HCT116 (cell line): ENCODE results near the gene UMOD. TPM values are rescaled to one million over a fixed set of nuclear protein-coding genes. Genes with fewer than 3 reads are reported as not detected.

Source experiments
- ATAC-seq: fragments of 200-7000 bp; cut with Tn5 transposase; 2 replicates; pipeline ENCODE4 v1.9.1; 2020; ENCODE audit warnings: mild to moderate bottlenecking, moderate library complexity
- BruUV-seq: library from RNA; stranded (reverse); fragments of 400-500 nt; replicated peaks from 2 replicates; lab custom pipeline; 2021; lab: Mats Ljungman, UMichigan
- CTCF ChIA-PET: fragments of 300-600 bp; sonication (Branson Sonifier 250); formaldehyde crosslinking; loops from one replicate; lab custom pipeline; 2021; ENCODE audit warnings: antibody characterized with exemption; lab: Charles Lee
- POLR2A ChIA-PET: fragments of 300-600, 350-600 bp; sonication (Branson Sonifier 250); formaldehyde crosslinking; loops from one replicate; lab custom pipeline; 2021; ENCODE audit warnings: antibody characterized with exemption; lab: Charles Lee
- RAD21 ChIA-PET, 2 experiments: fragments of 300-600 bp; sonication (Branson Sonifier 250); formaldehyde crosslinking; loops; one replicate each; lab custom pipeline; 2023; ENCODE audit warnings: low total read pairs in 2 of 2; ENCODE audit not compliant: uncharacterized antibody in 2 of 2, unreplicated experiment in 2 of 2, low non-redundant PET in 1 of 2; lab: Charles Lee
- DNase-seq: peaks from one replicate; pipeline ENCODE4 v3.0.0-alpha.2; 2010; ENCODE audit warnings: low read depth, low spot score
- H2AFZ ChIP-seq: fragments of 200-600 bp; shearing (Covaris generic), sonication (generic); 2 replicates; pipeline ENCODE4 v1.6.1; 2017; ENCODE audit warnings: low read depth, mixed run types, mixed read lengths, antibody characterized with exemption, low read length; ENCODE audit not compliant: poor library complexity, severe bottlenecking
- H3K27ac ChIP-seq: 2 replicates; pipeline ENCODE4 v1.5.1; 2012; ENCODE audit warnings: low read depth, low read length
- H3K27me3 ChIP-seq: fragments of 200-600 bp; sonication (generic); 2 replicates; pipeline ENCODE4 v1.6.1; 2016; ENCODE audit warnings: mixed run types, low read length, mixed read lengths; ENCODE audit not compliant: insufficient read depth
- H3K36me3 ChIP-seq, 2 experiments: fragments of 200-500 bp in 1 of 2; fragments of 200-600 bp in 1 of 2; sonication (Bioruptor generic) in 1 of 2; sonication (generic) in 1 of 2; 2 replicates each; pipeline versions ENCODE4 v1.5.1 to v1.6.1; 2014 to 2016; ENCODE audit warnings: low read length in 2 of 2, inconsistent platforms in 1 of 2, mixed read lengths in 1 of 2, mixed run types in 1 of 2; ENCODE audit not compliant: insufficient read depth in 2 of 2, control insufficient read depth in 1 of 2
- H3K4me1 ChIP-seq, 2 experiments: fragments of 200-600 bp in 1 of 2; sonication (generic) in 1 of 2; 2 replicates each; pipeline versions ENCODE4 v1.5.1 to v1.6.1; 2012 to 2017; ENCODE audit warnings: low read length in 2 of 2, inconsistent platforms in 1 of 2, mild to moderate bottlenecking in 1 of 2, mixed read lengths in 1 of 2, mixed run types in 1 of 2, moderate library complexity in 1 of 2; ENCODE audit not compliant: insufficient read depth in 2 of 2, control insufficient read depth in 1 of 2
- H3K4me2 ChIP-seq: fragments of 200-600 bp; sonication (generic); 2 replicates; pipeline ENCODE4 v1.6.1; 2017; ENCODE audit warnings: mixed run types, low read length, mixed read lengths
- H3K4me3 ChIP-seq, 2 experiments: fragments of 200-600 bp in 1 of 2; sonication (generic) in 1 of 2; replicated peaks in 1 of 2; 2 replicates each; pipeline ENCODE4 v1.5.1; 2011 to 2016; ENCODE audit warnings: low read length in 2 of 2, control low read depth in 1 of 2, low read depth in 1 of 2, mild to moderate bottlenecking in 1 of 2, mixed read lengths in 1 of 2, mixed run types in 1 of 2
- H3K79me2 ChIP-seq: fragments of 200-600 bp; sonication (generic); 2 replicates; pipeline ENCODE4 v1.6.1; 2017; ENCODE audit warnings: mild to moderate bottlenecking, mixed run types, low read length, moderate library complexity, mixed read lengths; ENCODE audit not compliant: insufficient read depth
- H3K9ac ChIP-seq: fragments of 200-600 bp; sonication (generic); 2 replicates; pipeline ENCODE4 v1.6.1; 2016; ENCODE audit warnings: low read length, mixed read lengths
- H3K9me2 ChIP-seq: fragments of 200-600 bp; sonication (generic), shearing (Covaris generic); 2 replicates; pipeline ENCODE4 v1.6.1; 2017; ENCODE audit warnings: mixed run types, mild to moderate bottlenecking, moderate library complexity; ENCODE audit not compliant: insufficient read depth
- H3K9me3 ChIP-seq, 2 experiments: fragments of 200-500 bp in 1 of 2; fragments of 200-600 bp in 1 of 2; sonication (Bioruptor generic) in 1 of 2; sonication (generic) in 1 of 2; 2 replicates each; pipeline ENCODE4 v1.6.1; 2014 to 2017; ENCODE audit warnings: low read length in 2 of 2, mixed read lengths in 2 of 2, inconsistent platforms in 1 of 2, low read depth in 1 of 2, mild to moderate bottlenecking in 1 of 2, mixed run types in 1 of 2, moderate library complexity in 1 of 2; ENCODE audit not compliant: control insufficient read depth in 1 of 2, insufficient read depth in 1 of 2
- H4K20me1 ChIP-seq: fragments of 200-600 bp; sonication (generic), shearing (Covaris generic); 2 replicates; pipeline ENCODE4 v1.6.1; 2017; ENCODE audit warnings: mixed run types, mild to moderate bottlenecking, moderate library complexity; ENCODE audit not compliant: insufficient read depth
- ATF3 ChIP-seq: IDR thresholded peaks from 2 replicates; pipeline ENCODE4 v1.6.1; 2012
- CEBPB ChIP-seq: IDR thresholded peaks from 2 replicates; pipeline ENCODE4 v1.6.1; 2012; ENCODE audit warnings: low read depth
- EZH2 ChIP-seq: fragments of 200-600 bp; sonication (generic); IDR thresholded peaks from 2 replicates; pipeline ENCODE4 v1.6.1; 2017; ENCODE audit warnings: antibody characterized with exemption, mixed run types
- EZH2phosphoT487 ChIP-seq: fragments of 200-600 bp; IDR thresholded peaks from 2 replicates; pipeline ENCODE4 v1.6.1; 2018; ENCODE audit warnings: antibody characterized with exemption, borderline replicate concordance
- FOSL1 ChIP-seq: IDR thresholded peaks from 2 replicates; pipeline ENCODE4 v1.6.1; 2012; ENCODE audit warnings: low read depth
- JUND ChIP-seq: IDR thresholded peaks from 2 replicates; pipeline ENCODE4 v1.6.1; 2012
- POLR2A ChIP-seq: IDR thresholded peaks from 2 replicates; pipeline ENCODE4 v1.7.0; 2011; ENCODE audit warnings: borderline replicate concordance; ENCODE audit not compliant: insufficient read depth, insufficient read length; ENCODE audit errors: extremely low read depth
- RAD21 ChIP-seq: IDR thresholded peaks from 2 replicates; pipeline ENCODE4 v1.6.1; 2012; ENCODE audit warnings: low read depth, mild to moderate bottlenecking
- REST ChIP-seq: IDR thresholded peaks from 2 replicates; pipeline ENCODE4 v1.6.1; 2012; ENCODE audit warnings: low read depth
- SIN3A ChIP-seq: IDR thresholded peaks from 2 replicates; pipeline ENCODE4 v1.6.1; 2012; ENCODE audit warnings: low read depth
- SP1 ChIP-seq: IDR thresholded peaks from 2 replicates; pipeline ENCODE4 v1.6.1; 2012; ENCODE audit warnings: low read depth
- SRF ChIP-seq: IDR thresholded peaks from 2 replicates; pipeline ENCODE4 v1.6.1; 2012; ENCODE audit warnings: low read depth
- TCF7L2 ChIP-seq: IDR thresholded peaks from 2 replicates; pipeline ENCODE4 v1.7.0; 2011; ENCODE audit warnings: borderline replicate concordance, inconsistent platforms; ENCODE audit not compliant: insufficient read depth, insufficient read length; ENCODE audit errors: extremely low read depth
- YY1 ChIP-seq: IDR thresholded peaks from 2 replicates; pipeline ENCODE4 v1.6.1; 2011; ENCODE audit warnings: low read length, low read depth, moderate library complexity, mild to moderate bottlenecking; ENCODE audit not compliant: insufficient replicate concordance; ENCODE audit errors: extremely low read depth
- ZNF274 ChIP-seq: fragments of 200-500 bp; sonication (Bioruptor generic); IDR thresholded peaks from 2 replicates; pipeline ENCODE4 v1.6.1; 2014; ENCODE audit warnings: mild to moderate bottlenecking, low read depth, low read length, inconsistent platforms
- intact Hi-C: fragments of 100-400 bp; cut with micrococcal nuclease; formaldehyde crosslinking; loops from 2 replicates; pipeline ENCODE4 v1.10.0; 2022
- total RNA-seq: library from RNA; stranded (reverse); gene quantifications from one replicate; pipeline ENCODE4 v1.2.1, GENCODE V29; 2021; ENCODE audit not compliant: unreplicated experiment

UMOD gene
- total RNA-seq, 1 experiment from 2014 or later, result not detected

GRCh38 chr16:20323591-20324117 lies 28.9 kb downstream of the UMOD start:
- Histone ChIP-seq H3K4me3 (no peak overlapping the region), H3K9me2 (no peaks in the 10 kb centered on the region), H3K4me1 (no peaks in the 10 kb centered on the region), H3K36me3 (no peaks in the 10 kb centered on the region), H3K79me2 (no peaks in the 10 kb centered on the region), H3K4me2 (no peak overlapping the region), H3K27me3 (peaks cover 23% of the 10 kb centered on the region), H3K27ac (no peak overlapping the region), H3K9me3 (no peaks in the 10 kb centered on the region), H4K20me1 (no peaks in the 10 kb centered on the region), H3K9ac (no peak overlapping the region), H2AFZ (no peak overlapping the region)
- ChIA-PET RAD21 (no interaction called here), CTCF (no interaction called here), POLR2A (no interaction called here)
- no peak for DNase-seq
- no peak for TF ChIP-seq JUND
- no peak for TF ChIP-seq REST
- no peak for TF ChIP-seq FOSL1
- no peak for TF ChIP-seq POLR2A
- TF ChIP-seq SP1, result no peak
- no peak for TF ChIP-seq ZNF274
- TF ChIP-seq CEBPB, result no peak
- intact Hi-C loops, result no loop called here
- no peak for ATAC-seq
- BruUV-seq, result no TSS peak

- ChIA-PET CTCF (no interaction called here), RAD21 (no interaction called here), POLR2A (no interaction called here)
- H3K9me3 ChIP-seq, result no peaks in the 10 kb centered on the region
- H2AFZ ChIP-seq, result no peak overlapping the region
- intact Hi-C loops, result no loop called here
- no peak overlapping the region for H3K4me2 ChIP-seq
- no peak overlapping the region for H3K9ac ChIP-seq
- H4K20me1 ChIP-seq, result no peaks in the 10 kb centered on the region
- H3K79me2 ChIP-seq, result no peaks in the 10 kb centered on the region
- H3K27me3 ChIP-seq, result peaks cover 31% of the 10 kb centered on the region
- DNase-seq, result no peak
- no peak overlapping the region for H3K27ac ChIP-seq
- no peak for ATAC-seq
- H3K4me3 ChIP-seq, result no peak overlapping the region
- no peaks in the 10 kb centered on the region for H3K36me3 ChIP-seq
- H3K9me2 ChIP-seq, result no peaks in the 10 kb centered on the region
- H3K4me1 ChIP-seq, result no peaks in the 10 kb centered on the region
- BruUV-seq, result no TSS peak
- TF ChIP-seq TCF7L2 (no peak), SIN3A (no peak), EZH2 (no peak), SRF (no peak), ATF3 (no peak), YY1 (no peak), ZNF274 (no peak), EZH2phosphoT487 (no peak), REST (no peak), RAD21 (no peak)
These were observed 29.8 kb downstream of the UMOD start for GRCh38 chr16:20322696-20323095.
